ENCODE measurements around the gene GNG4. TPM values are rescaled to one million over a fixed set of nuclear protein-coding genes. Genes with fewer than 3 reads are reported as not detected.

The GNG4 gene
- total and polyA plus RNA-seq, 12 donors: 0.04 to 0.15 (median 0.06) TPM; not detected in 9

GRCh38 chr1:235502601-235503402 is 146.8 kb downstream of the GNG4 start:
- H3K4me1 ChIP-seq: peaks cover 0 to 36% (median 26%) of the 10 kb centered on the region in 9 donors
- peak overlapping the region in 9 of 10 donors; percentile 54 to 95 (median 69) for H3K4me3 ChIP-seq
- H3K36me3 ChIP-seq: no peaks in the 10 kb centered on the region
- H3K9me3 ChIP-seq: no peaks in the 10 kb centered on the region
- no peak for ATAC-seq
- intact Hi-C loops (cut with DNase I): loop anchor here in 1 of 10 donors (10.0 kb wide), 1 partner anchor 472 kb away; no protein-coding TSS in a partner anchor
- no peaks in the 10 kb centered on the region for H3K27me3 ChIP-seq
- 23 to 26% methylated on average over 5 of the region's 5 CpGs for WGBS, 2 donors
- DNase-seq: no peak
- H3K27ac ChIP-seq: peak overlapping the region; percentile 91 to 99 (median 96)
- TF ChIP-seq CTCF (IDR thresholded peaks at IDR 0.05): no peak

GRCh38 chr1:235500971-235501540 is 148.5 kb downstream of the GNG4 start:
- Histone ChIP-seq H3K4me1 (peaks cover 0 to 36% (median 26%) of the 10 kb centered on the region in 9 donors), H3K27me3 (no peaks in the 10 kb centered on the region), H3K4me3 (no peak overlapping the region), H3K27ac (no peak overlapping the region), H3K36me3 (no peaks in the 10 kb centered on the region), H3K9me3 (no peaks in the 10 kb centered on the region)
- WGBS, 2 donors: 83 to 86% methylated on average over 5 of the region's 5 CpGs
- TF ChIP-seq CTCF (IDR thresholded peaks at IDR 0.05): no peak
- DNase-seq: no peak
- ATAC-seq: no peak
- intact Hi-C loops (cut with DNase I): loop anchor here in 1 of 10 donors (10.0 kb wide), 1 partner anchor 474 kb away; no protein-coding TSS in a partner anchor

Other genes starting within 250 kb of the GNG4 start
- 10 to 100 TPM; 17.1 to 26.6 (median 22.4) TPM for gene B3GALNT2, start 145.3 kb downstream of the GNG4 start, total RNA-seq
- gene B3GALNT2, start 145.3 kb downstream of the GNG4 start, polyA plus RNA-seq: 1 to 10 TPM; 2.6 to 4.2 TPM
- gene LYST, start 217.1 kb upstream of the GNG4 start, total RNA-seq: 10 to 100 TPM in 8 of 10 donors, 1 to 10 TPM in 2; 6.3 to 13.6 (median 10.7) TPM
- 1 to 10 TPM; 3.3 to 7.2 TPM for gene LYST, start 217.1 kb upstream of the GNG4 start, polyA plus RNA-seq

Measured in heart right ventricle (tissue), 16 donors.